H1 (cell line): ENCODE measurements around the gene MSMP. TPM values are rescaled to one million over a fixed set of nuclear protein-coding genes. Genes with fewer than 3 reads are reported as not detected.

Experiments
- CTCF ChIA-PET: fragments of 300-600 bp; sonication (Branson Sonifier 250); formaldehyde crosslinking; loops from one replicate; lab custom pipeline; 2021; ENCODE audit not compliant: partially characterized antibody; lab: Charles Lee
- POLR2A ChIA-PET: fragments of 300-600 bp; sonication (Branson Sonifier 250); formaldehyde crosslinking; loops from one replicate; lab custom pipeline; 2021; ENCODE audit warnings: inconsistent platforms; ENCODE audit not compliant: partially characterized antibody; lab: Charles Lee
- DNase-seq, 2 experiments: peaks; one replicate each; pipeline versions ENCODE4 v3.0.0 to v3.0.0-alpha.2; 2010 to 2022; ENCODE audit warnings: low spot score in 2 of 2, low read depth in 1 of 2, mixed read lengths in 1 of 2
- FAIRE-seq: peaks from 2 replicates; lab custom pipeline; 2011; peaks lifted over from hg19 to GRCh38; lab: Jason Lieb, UNC
- H2AFZ ChIP-seq: 2 replicates; pipeline ENCODE4 v1.8.1; 2012; ENCODE audit warnings: low read length, inconsistent platforms
- H2AK5ac ChIP-seq: 2 replicates; pipeline ENCODE4 v1.6.1; 2013; ENCODE audit warnings: low read depth, low read length
- H2BK120ac ChIP-seq: replicated peaks from 2 replicates; pipeline ENCODE3; 2013; ENCODE audit warnings: low read depth, low read length, inconsistent platforms
- H2BK12ac ChIP-seq: 2 replicates; pipeline ENCODE4 v1.6.1; 2013; ENCODE audit warnings: low read depth, low read length
- H2BK15ac ChIP-seq: 2 replicates; pipeline ENCODE4 v1.6.1; 2013; ENCODE audit warnings: low read length
- H2BK20ac ChIP-seq: 2 replicates; pipeline ENCODE4 v1.6.1; 2013; ENCODE audit warnings: low read length
- H2BK5ac ChIP-seq: 2 replicates; pipeline ENCODE4 v1.6.1; 2013; ENCODE audit warnings: low read depth, low read length
- H3K14ac ChIP-seq: 2 replicates; pipeline ENCODE4 v1.6.1; 2013; ENCODE audit warnings: inconsistent platforms; ENCODE audit not compliant: insufficient read length
- H3K18ac ChIP-seq: 2 replicates; pipeline ENCODE4 v1.6.1; 2013; ENCODE audit warnings: low read length; ENCODE audit errors: extremely low read depth
- H3K23ac ChIP-seq: 2 replicates; pipeline ENCODE4 v1.6.1; 2013; ENCODE audit warnings: inconsistent platforms; ENCODE audit not compliant: insufficient read length
- H3K23me2 ChIP-seq: 2 replicates; pipeline ENCODE4 v1.6.1; 2013; ENCODE audit warnings: low read depth, low read length
- H3K27ac ChIP-seq: 2 replicates; pipeline ENCODE4 v1.6.1; 2011; ENCODE audit warnings: low read depth, low read length, inconsistent platforms
- H3K27me3 ChIP-seq, 4 experiments: replicated peaks in 1 of 4; 1 replicate in 1 of 4; 2 replicates in 3 of 4; pipeline versions ENCODE4 v1.6.1 to v1.8.1; 2011 to 2013; ENCODE audit warnings: low read length in 3 of 4, mild to moderate bottlenecking in 3 of 4, inconsistent platforms in 2 of 4, mixed read lengths in 2 of 4, moderate library complexity in 1 of 4; ENCODE audit not compliant: control insufficient read depth in 3 of 4, insufficient read depth in 3 of 4; ENCODE audit errors: extremely low read depth in 1 of 4
- H3K36me3 ChIP-seq, 4 experiments: 2 replicates each; pipeline versions ENCODE4 v1.6.1 to v1.8.1; 2011 to 2013; ENCODE audit warnings: mild to moderate bottlenecking in 4 of 4, low read length in 3 of 4, moderate library complexity in 2 of 4, control low read depth in 1 of 4, inconsistent platforms in 1 of 4; ENCODE audit not compliant: insufficient read depth in 4 of 4, control insufficient read depth in 2 of 4
- H3K4ac ChIP-seq: replicated peaks from 2 replicates; pipeline ENCODE3; 2013; ENCODE audit warnings: low read length, low read depth, mixed read lengths, inconsistent platforms; ENCODE audit not compliant: insufficient read length
- H3K4me1 ChIP-seq, 4 experiments: replicated peaks in 1 of 4; 1 replicate in 1 of 4; 2 replicates in 3 of 4; pipeline versions ENCODE4 v1.6.1 to v1.8.1; 2011 to 2013; ENCODE audit warnings: low read length in 3 of 4, inconsistent platforms in 2 of 4, mixed read lengths in 1 of 4; ENCODE audit not compliant: insufficient read depth in 4 of 4, control insufficient read depth in 3 of 4
- H3K4me2 ChIP-seq, 2 experiments: 2 replicates each; pipeline versions ENCODE4 v1.6.1 to v1.8.1; 2011 to 2013; ENCODE audit warnings: low read depth in 2 of 2, low read length in 2 of 2, control low read depth in 1 of 2, inconsistent platforms in 1 of 2, mild to moderate bottlenecking in 1 of 2; ENCODE audit not compliant: insufficient read depth in 1 of 2
- H3K4me3 ChIP-seq, 4 experiments: fragments of 200-600, 300-600 bp in 1 of 4; sonication (generic), shearing (Covaris generic), sonication (Bioruptor Twin) in 1 of 4; 2 replicates each; pipeline versions ENCODE4 v1.5.1 to v1.8.1; 2011 to 2016; ENCODE audit warnings: low read length in 4 of 4, low read depth in 3 of 4, control low read depth in 2 of 4, inconsistent platforms in 2 of 4, mild to moderate bottlenecking in 2 of 4, mixed read lengths in 1 of 4, moderate library complexity in 1 of 4; ENCODE audit not compliant: insufficient read depth in 2 of 4; ENCODE audit errors: extremely low read depth in 1 of 4
- H3K56ac ChIP-seq: replicated peaks from 2 replicates; pipeline ENCODE3; 2013; ENCODE audit warnings: low read depth, mild to moderate bottlenecking, mixed read lengths, low read length, inconsistent platforms; ENCODE audit not compliant: insufficient read length
- H3K79me1 ChIP-seq: 2 replicates; pipeline ENCODE4 v1.6.1; 2013; ENCODE audit warnings: low read depth, low read length, control low read depth
- H3K79me2 ChIP-seq, 2 experiments: 2 replicates each; pipeline versions ENCODE4 v1.6.1 to v1.8.1; 2012 to 2013; ENCODE audit warnings: low read length in 2 of 2, mild to moderate bottlenecking in 2 of 2, inconsistent platforms in 1 of 2; ENCODE audit not compliant: insufficient read depth in 2 of 2, control insufficient read depth in 1 of 2
- H3K9ac ChIP-seq, 4 experiments: replicated peaks in 1 of 4; 1 replicate in 1 of 4; 2 replicates in 3 of 4; pipeline versions ENCODE4 v1.6.1 to v1.8.1; 2011 to 2013; ENCODE audit warnings: low read depth in 3 of 4, low read length in 3 of 4, control low read depth in 2 of 4, mild to moderate bottlenecking in 2 of 4, moderate library complexity in 2 of 4, inconsistent platforms in 1 of 4; ENCODE audit errors: extremely low read depth in 1 of 4
- H3K9me3 ChIP-seq, 2 experiments: 2 replicates each; pipeline versions ENCODE4 v1.6.1 to v1.8.1; 2012 to 2013; ENCODE audit warnings: mild to moderate bottlenecking in 2 of 2, moderate library complexity in 2 of 2, control low read depth in 1 of 2, inconsistent platforms in 1 of 2, low read depth in 1 of 2, low read length in 1 of 2, mixed read lengths in 1 of 2; ENCODE audit not compliant: insufficient read depth in 2 of 2
- H4K20me1 ChIP-seq, 2 experiments: replicated peaks in 1 of 2; 2 replicates each; pipeline versions ENCODE3 to v1.8.1; 2011 to 2013; ENCODE audit warnings: inconsistent platforms in 2 of 2, low read length in 2 of 2, mild to moderate bottlenecking in 1 of 2; ENCODE audit not compliant: insufficient read depth in 2 of 2, control insufficient read depth in 1 of 2
- H4K5ac ChIP-seq: 2 replicates; pipeline ENCODE4 v1.6.1; 2013; ENCODE audit warnings: low read length, low read depth, mixed read lengths, inconsistent platforms; ENCODE audit not compliant: insufficient read length
- H4K8ac ChIP-seq: 2 replicates; pipeline ENCODE4 v1.8.0; 2013; ENCODE audit warnings: mild to moderate bottlenecking, moderate library complexity, low read length, inconsistent platforms; ENCODE audit not compliant: insufficient read depth; ENCODE audit errors: extremely low read depth
- H4K91ac ChIP-seq: replicated peaks from 2 replicates; pipeline ENCODE3; 2013; ENCODE audit warnings: low read length, mixed read lengths, inconsistent platforms; ENCODE audit not compliant: insufficient read length
- CBX5 ChIP-seq: fragments of 300-800, 300-1000 bp; sonication (generic); IDR thresholded peaks from 2 replicates; pipeline ENCODE4 v1.7.1; 2016; ENCODE audit warnings: antibody characterized with exemption, low read length, low read depth
- CTBP2 ChIP-seq: IDR thresholded peaks from 2 replicates; pipeline ENCODE4 v1.7.0; 2011; ENCODE audit warnings: borderline replicate concordance, mild to moderate bottlenecking, moderate library complexity, mixed read lengths, low read length; ENCODE audit not compliant: insufficient read depth, insufficient read length
- RAD21 ChIP-seq, 2 experiments: IDR thresholded peaks in 1 of 2; conservative IDR thresholded peaks in 1 of 2; 2 replicates each; pipeline ENCODE4 v1.6.1; 2011; ENCODE audit warnings: low read depth in 2 of 2, low read length in 2 of 2, improper control_type of control experiment in 1 of 2, inconsistent platforms in 1 of 2, mild to moderate bottlenecking in 1 of 2, moderate library complexity in 1 of 2
- SP4 ChIP-seq: IDR thresholded peaks from 2 replicates; pipeline ENCODE4 v1.6.1; 2012; ENCODE audit warnings: low read length, inconsistent platforms
- SRF ChIP-seq: IDR thresholded peaks from 2 replicates; pipeline ENCODE4 v1.6.1; 2011; ENCODE audit warnings: mild to moderate bottlenecking, low read depth, low read length, moderate library complexity
- WGBS, 2 experiments: shearing (Covaris generic) in 1 of 2; methylation state at CpG; one replicate each; pipeline versions ENCODE4 v1.1.6 to v1.1.7; 2013 to 2015; ENCODE audit warnings: low lambda C conversion rate in 2 of 2, mixed read lengths in 2 of 2, inconsistent platforms in 1 of 2, low coverage in 1 of 2, missing lambda C conversion rate in 1 of 2; ENCODE audit not compliant: insufficient replicate concordance in 2 of 2, insufficient coverage in 1 of 2, insufficient read length in 1 of 2; ENCODE audit errors: extremely low coverage in 1 of 2, missing lambda C conversion rate in 1 of 2; 5-methylcytosine and 5-hydroxymethylcytosine counted together
- polyA plus RNA-seq, 7 experiments: library from polyadenylated mRNA; depleted of rRNA in 3 of 7; stranded (reverse) in 5 of 7; unstranded in 2 of 7; fragments of >200 nt in 5 of 7; fragments of 200-250 nt in 2 of 7; gene quantifications; 1 replicate in 5 of 7; 2 replicates in 1 of 7; 4 replicates in 1 of 7; pipeline versions ENCODE4 v1.2.1 to v1.2.3, GENCODE V29; 2011 to 2013; ENCODE audit warnings: missing spikeins in 2 of 7, mixed read lengths in 2 of 7
- total RNA-seq: library from RNA; stranded (reverse); fragmentation: NEBNext Ultra II Directional; extraction: Animal tissue kit (Norgen Biotek cat#: 25700); gene quantifications from 2 replicates; pipeline ENCODE4 v1.2.1, GENCODE V29; 2021
- TF ChIP-seq, protein P1 (sequence below): IDR thresholded peaks from 2 replicates; pipeline ENCODE4 v1.6.1; 2011; ENCODE audit warnings: low read depth, mild to moderate bottlenecking, low read length; ENCODE audit not compliant: insufficient read depth
- TF ChIP-seq, protein P2 (sequence below): IDR thresholded peaks from 2 replicates; pipeline ENCODE4 v1.6.1; 2012; ENCODE audit warnings: inconsistent platforms
- TF ChIP-seq, protein P3 (sequence below): IDR thresholded peaks from 2 replicates; pipeline ENCODE4 v1.6.1; 2012; ENCODE audit warnings: low read length, inconsistent platforms

The MSMP gene
- total and polyA plus RNA-seq, 2 of the 8 experiments (the other 6 are each of a cell fraction or from before 2014, with no cell fraction given): 0.53 TPM; not detected in 1

DNA sequence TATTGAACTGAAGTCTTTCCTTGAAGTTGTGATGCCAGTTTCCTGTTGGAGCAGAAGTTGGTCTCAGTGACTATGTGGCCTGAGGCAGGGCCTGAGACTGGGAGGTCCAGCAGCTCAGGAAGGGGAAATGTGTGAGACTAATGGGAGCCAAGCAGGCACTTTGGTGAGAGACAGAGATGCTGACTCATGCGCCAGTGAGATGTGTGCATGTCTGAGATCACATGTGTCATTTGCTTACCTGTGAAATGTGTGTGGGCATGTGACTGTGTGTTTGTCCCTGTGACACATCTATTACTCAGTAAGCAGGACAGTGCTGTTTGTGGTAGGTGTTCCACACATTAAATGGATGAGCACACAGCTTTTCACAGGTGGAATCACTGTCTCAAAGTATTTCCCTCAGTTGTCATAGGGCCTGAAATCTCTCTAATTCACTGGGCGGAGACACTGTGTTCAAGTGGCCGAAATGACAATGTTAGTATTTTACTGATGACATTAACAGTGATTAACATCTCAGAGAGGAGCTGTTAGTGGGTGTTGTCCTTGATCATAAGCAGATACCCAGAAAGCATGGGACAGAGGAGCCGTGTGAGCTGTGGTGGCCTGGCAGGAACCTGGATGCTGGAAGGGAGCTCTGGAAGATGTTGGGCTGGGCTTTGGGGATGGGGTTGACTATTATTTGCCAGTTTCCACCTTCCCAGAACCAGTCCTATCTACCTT is 44.7 kb upstream of the MSMP start:
- Histone ChIP-seq H2BK12ac (no peak overlapping the region), H3K4me3 (no peak overlapping the region), H3K9me3 (no peaks in the 10 kb centered on the region), H4K20me1 (peaks cover 0 to 2% of the 10 kb centered on the region in 2 experiments), H4K8ac (no peak overlapping the region), H3K14ac (no peak overlapping the region), H3K18ac (no peak overlapping the region), H2BK120ac (no peak overlapping the region), H3K4ac (no peak overlapping the region), H3K36me3 (peaks cover 0 to 4% (median 0%) of the 10 kb centered on the region in 4 experiments; a peak in 3 of 8 replicates), H3K27ac (no peak overlapping the region), H3K23ac (no peak overlapping the region), H3K79me2 (no peaks in the 10 kb centered on the region), H3K23me2 (no peaks in the 10 kb centered on the region; the same call in 1 of the 2 replicates), H3K4me2 (no peak overlapping the region), H2BK20ac (no peak overlapping the region), H3K4me1 (no peaks in the 10 kb centered on the region), H2AFZ (no peak overlapping the region), H4K5ac (no peak overlapping the region), H3K9ac (peak overlapping the region in 1 of 4 experiments; percentile 11; a peak in 1 of 7 replicates), H3K27me3 (no peaks in the 10 kb centered on the region), H2BK15ac (no peak overlapping the region), H3K79me1 (no peaks in the 10 kb centered on the region), H2BK5ac (no peak overlapping the region), H3K56ac (no peak overlapping the region), H2AK5ac (no peak overlapping the region), H4K91ac (no peak overlapping the region)
- POLR2A ChIA-PET: interaction anchor here (1.1 to 1.5 kb wide), 4 partner anchors 9 to 22 kb away, joined by 3 read pairs; partner anchors contain the start of gene HINT2
- no peak for DNase-seq
- CTCF ChIA-PET: interaction anchor here (0.6 to 4.8 kb wide), 7 partner anchors 8 to 37 kb away, joined by 3 to 18 read pairs (median 3); partner anchors contain the start of genes HINT2 and SPAG8
- FAIRE-seq: no peak
- WGBS, 2 experiments: 84% methylated on average over 4 of the region's 4 CpGs; no CpG with 5 or more reads in 1 of the 2 experiments
- TF ChIP-seq RAD21 (IDR thresholded peaks at IDR 0.05 in 1 of 2, conservative IDR thresholded peaks at IDR 0.05 in 1 of 2; ENCODE audit: low read depth in 2 of 2, low read length in 2 of 2) (no peak), SP4 (no peak), SRF (no peak), CTBP2 (no peak), CBX5 (no peak)
- TF ChIP-seq, protein P1, sequence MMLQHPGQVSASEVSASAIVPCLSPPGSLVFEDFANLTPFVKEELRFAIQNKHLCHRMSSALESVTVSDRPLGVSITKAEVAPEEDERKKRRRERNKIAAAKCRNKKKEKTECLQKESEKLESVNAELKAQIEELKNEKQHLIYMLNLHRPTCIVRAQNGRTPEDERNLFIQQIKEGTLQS: no peak
- TF ChIP-seq, protein P2, sequence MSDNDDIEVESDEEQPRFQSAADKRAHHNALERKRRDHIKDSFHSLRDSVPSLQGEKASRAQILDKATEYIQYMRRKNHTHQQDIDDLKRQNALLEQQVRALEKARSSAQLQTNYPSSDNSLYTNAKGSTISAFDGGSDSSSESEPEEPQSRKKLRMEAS: no peak
- TF ChIP-seq, protein P3, sequence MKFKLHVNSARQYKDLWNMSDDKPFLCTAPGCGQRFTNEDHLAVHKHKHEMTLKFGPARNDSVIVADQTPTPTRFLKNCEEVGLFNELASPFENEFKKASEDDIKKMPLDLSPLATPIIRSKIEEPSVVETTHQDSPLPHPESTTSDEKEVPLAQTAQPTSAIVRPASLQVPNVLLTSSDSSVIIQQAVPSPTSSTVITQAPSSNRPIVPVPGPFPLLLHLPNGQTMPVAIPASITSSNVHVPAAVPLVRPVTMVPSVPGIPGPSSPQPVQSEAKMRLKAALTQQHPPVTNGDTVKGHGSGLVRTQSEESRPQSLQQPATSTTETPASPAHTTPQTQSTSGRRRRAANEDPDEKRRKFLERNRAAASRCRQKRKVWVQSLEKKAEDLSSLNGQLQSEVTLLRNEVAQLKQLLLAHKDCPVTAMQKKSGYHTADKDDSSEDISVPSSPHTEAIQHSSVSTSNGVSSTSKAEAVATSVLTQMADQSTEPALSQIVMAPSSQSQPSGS: no peak
